ENCODE measurements around the gene RPL4. TPM values are rescaled to one million over a fixed set of nuclear protein-coding genes. Genes with fewer than 3 reads are reported as not detected.

RPL4 gene
- total and polyA plus RNA-seq, 4 donors, result 323 to 1,638 (median 1,440) TPM

DNA sequence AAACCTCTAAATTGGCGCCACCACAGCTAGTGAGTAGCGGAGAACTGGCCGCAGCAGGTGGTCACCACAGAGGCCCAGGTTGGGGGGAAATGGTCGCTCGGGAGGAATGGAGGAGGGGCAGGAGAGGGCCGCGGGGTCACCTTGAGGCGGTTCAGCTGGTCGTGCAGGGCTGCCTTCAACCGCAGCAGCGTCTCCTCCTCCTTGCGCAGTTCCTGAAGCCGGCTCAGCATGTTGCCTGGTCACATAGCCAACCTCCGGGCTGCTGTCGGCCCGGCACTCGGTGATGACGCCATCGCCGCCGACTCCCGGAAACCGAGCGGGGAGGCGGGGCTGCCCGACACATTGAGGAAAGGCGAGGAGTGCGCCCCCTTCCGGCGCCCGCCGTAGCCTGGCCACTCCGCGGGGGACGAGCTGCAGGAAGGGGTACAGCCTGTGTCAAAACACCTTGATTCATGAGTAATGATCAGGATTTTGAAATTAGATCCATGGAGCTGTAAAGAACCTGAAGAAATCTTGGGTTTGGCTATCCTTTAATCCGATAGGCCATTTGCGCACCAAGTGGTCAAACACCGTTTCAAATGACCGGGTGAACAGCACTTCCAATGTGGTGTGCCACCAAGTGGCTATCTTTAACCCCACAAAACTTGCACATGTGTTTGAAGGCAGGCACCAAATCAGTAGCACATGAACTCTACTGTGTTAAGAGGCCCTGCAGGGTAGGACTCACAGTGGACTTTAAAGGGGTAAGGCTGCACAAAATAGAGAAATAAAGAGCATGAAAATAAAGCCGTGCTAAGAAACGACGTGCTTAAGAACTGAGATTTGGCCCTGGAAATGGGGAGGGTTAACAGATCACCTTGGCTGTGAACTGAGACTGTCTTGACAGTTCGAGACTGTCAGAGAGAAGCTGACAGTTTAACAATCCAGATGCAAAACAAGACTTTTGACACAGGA is 6.9 kb downstream of the RPL4 start, which contains the start of gene SNAPC5 (continued):
- TF ChIP-seq GABPA (IDR thresholded peaks at IDR 0.05 in 1 of 2, conservative IDR thresholded peaks at IDR 0.05 in 1 of 2) (peak in 1 of 2 donors; percentile 89), TAF1 (conservative IDR thresholded peaks at IDR 0.05) (no peak), HNF4G (IDR thresholded peaks at IDR 0.05) (no peak)

DNA sequence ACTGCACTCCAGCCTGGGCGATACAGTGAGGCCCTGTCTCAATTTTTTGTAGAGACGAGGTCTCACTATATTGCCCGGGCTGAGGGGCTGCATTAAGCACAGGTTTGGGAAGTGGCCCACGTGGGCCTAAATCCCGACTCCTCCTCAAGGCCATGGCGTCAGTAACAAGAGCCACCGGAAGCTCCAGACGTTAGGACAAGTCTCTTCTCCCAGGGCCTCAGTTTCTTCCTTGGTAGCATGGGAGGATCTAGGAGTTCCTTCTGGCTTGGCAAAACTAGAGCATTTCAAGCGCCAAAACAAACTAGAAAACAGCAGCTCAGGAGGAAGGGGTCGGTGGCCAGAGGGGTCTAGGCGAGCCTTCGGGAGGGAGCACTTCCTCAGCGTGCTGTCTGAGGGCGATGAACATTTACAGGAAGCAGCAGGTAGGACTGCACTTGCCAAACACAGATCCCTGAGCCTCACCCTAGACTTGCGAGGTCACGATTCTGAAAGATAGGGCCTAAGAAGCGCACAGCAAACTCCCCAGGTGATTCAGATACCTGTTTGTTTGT is 7.6 kb downstream of the RPL4 start:
- 15% methylated on average over 17 of the region's 17 CpGs for WGBS
- Histone ChIP-seq H3K9ac (ENCODE audit: low read depth in 1 of 2, low read length in 2 of 2) (peak overlapping the region; percentile 41 to 90), H3K27ac (ENCODE audit: low read depth in 1 of 2, low read length in 2 of 2) (peak overlapping the region; percentile 78 to 92), H3K27me3 (ENCODE audit: control insufficient read depth in 4 of 4, insufficient read depth in 4 of 4, low read length in 3 of 4) (no peaks in the 10 kb centered on the region), H3K4me1 (ENCODE audit: control insufficient read depth in 4 of 4, insufficient read depth in 4 of 4, low read length in 3 of 4) (peaks cover 3 to 47% (median 38%) of the 10 kb centered on the region in 4 donors), H3K9me3 (ENCODE audit: control insufficient read depth in 4 of 4, low read length in 3 of 4) (no peaks in the 10 kb centered on the region), H3K4me3 (ENCODE audit: low read depth in 1 of 3, low read length in 3 of 3) (peak overlapping the region; percentile 74 to 95 (median 85)), H3K36me3 (ENCODE audit: control insufficient read depth in 4 of 4, insufficient read depth in 3 of 4, low read depth in 1 of 4, low read length in 3 of 4) (peaks cover 9 to 58% (median 46%) of the 10 kb centered on the region in 4 donors)
- no peak for DNase-seq (ENCODE audit: low spot score)
- TF ChIP-seq RXRA (IDR thresholded peaks at IDR 0.05) (no peak), HNF4G (IDR thresholded peaks at IDR 0.05) (no peak), SP1 (IDR thresholded peaks at IDR 0.05) (no peak), TAF1 (conservative IDR thresholded peaks at IDR 0.05) (no peak), FOXA2 (IDR thresholded peaks at IDR 0.05) (no peak), GABPA (IDR thresholded peaks at IDR 0.05 in 1 of 2, conservative IDR thresholded peaks at IDR 0.05 in 1 of 2) (no peak), HNF4A (conservative IDR thresholded peaks at IDR 0.05) (no peak), EGR1 (IDR thresholded peaks at IDR 0.05; ENCODE audit: low read depth in 2 of 2) (no peak), RAD21 (IDR thresholded peaks at IDR 0.05) (no peak), FOXA1 (IDR thresholded peaks at IDR 0.05) (no peak), NR2F2 (IDR thresholded peaks at IDR 0.05) (no peak), JUND (IDR thresholded peaks at IDR 0.05) (no peak), YY1 (IDR thresholded peaks at IDR 0.05) (no peak)
- TF ChIP-seq, protein P1, sequence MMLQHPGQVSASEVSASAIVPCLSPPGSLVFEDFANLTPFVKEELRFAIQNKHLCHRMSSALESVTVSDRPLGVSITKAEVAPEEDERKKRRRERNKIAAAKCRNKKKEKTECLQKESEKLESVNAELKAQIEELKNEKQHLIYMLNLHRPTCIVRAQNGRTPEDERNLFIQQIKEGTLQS (IDR thresholded peaks at IDR 0.05), result no peak
- TF ChIP-seq, protein P2, sequence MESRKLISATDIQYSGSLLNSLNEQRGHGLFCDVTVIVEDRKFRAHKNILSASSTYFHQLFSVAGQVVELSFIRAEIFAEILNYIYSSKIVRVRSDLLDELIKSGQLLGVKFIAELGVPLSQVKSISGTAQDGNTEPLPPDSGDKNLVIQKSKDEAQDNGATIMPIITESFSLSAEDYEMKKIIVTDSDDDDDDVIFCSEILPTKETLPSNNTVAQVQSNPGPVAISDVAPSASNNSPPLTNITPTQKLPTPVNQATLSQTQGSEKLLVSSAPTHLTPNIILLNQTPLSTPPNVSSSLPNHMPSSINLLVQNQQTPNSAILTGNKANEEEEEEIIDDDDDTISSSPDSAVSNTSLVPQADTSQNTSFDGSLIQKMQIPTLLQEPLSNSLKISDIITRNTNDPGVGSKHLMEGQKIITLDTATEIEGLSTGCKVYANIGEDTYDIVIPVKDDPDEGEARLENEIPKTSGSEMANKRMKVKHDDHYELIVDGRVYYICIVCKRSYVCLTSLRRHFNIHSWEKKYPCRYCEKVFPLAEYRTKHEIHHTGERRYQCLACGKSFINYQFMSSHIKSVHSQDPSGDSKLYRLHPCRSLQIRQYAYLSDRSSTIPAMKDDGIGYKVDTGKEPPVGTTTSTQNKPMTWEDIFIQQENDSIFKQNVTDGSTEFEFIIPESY (IDR thresholded peaks at IDR 0.05), result no peak
- TF ChIP-seq, protein P3, sequence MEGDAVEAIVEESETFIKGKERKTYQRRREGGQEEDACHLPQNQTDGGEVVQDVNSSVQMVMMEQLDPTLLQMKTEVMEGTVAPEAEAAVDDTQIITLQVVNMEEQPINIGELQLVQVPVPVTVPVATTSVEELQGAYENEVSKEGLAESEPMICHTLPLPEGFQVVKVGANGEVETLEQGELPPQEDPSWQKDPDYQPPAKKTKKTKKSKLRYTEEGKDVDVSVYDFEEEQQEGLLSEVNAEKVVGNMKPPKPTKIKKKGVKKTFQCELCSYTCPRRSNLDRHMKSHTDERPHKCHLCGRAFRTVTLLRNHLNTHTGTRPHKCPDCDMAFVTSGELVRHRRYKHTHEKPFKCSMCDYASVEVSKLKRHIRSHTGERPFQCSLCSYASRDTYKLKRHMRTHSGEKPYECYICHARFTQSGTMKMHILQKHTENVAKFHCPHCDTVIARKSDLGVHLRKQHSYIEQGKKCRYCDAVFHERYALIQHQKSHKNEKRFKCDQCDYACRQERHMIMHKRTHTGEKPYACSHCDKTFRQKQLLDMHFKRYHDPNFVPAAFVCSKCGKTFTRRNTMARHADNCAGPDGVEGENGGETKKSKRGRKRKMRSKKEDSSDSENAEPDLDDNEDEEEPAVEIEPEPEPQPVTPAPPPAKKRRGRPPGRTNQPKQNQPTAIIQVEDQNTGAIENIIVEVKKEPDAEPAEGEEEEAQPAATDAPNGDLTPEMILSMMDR (IDR thresholded peaks at IDR 0.05; ENCODE audit: low read depth, low read length, missing input control), result no peak
- TF ChIP-seq, protein P4, sequence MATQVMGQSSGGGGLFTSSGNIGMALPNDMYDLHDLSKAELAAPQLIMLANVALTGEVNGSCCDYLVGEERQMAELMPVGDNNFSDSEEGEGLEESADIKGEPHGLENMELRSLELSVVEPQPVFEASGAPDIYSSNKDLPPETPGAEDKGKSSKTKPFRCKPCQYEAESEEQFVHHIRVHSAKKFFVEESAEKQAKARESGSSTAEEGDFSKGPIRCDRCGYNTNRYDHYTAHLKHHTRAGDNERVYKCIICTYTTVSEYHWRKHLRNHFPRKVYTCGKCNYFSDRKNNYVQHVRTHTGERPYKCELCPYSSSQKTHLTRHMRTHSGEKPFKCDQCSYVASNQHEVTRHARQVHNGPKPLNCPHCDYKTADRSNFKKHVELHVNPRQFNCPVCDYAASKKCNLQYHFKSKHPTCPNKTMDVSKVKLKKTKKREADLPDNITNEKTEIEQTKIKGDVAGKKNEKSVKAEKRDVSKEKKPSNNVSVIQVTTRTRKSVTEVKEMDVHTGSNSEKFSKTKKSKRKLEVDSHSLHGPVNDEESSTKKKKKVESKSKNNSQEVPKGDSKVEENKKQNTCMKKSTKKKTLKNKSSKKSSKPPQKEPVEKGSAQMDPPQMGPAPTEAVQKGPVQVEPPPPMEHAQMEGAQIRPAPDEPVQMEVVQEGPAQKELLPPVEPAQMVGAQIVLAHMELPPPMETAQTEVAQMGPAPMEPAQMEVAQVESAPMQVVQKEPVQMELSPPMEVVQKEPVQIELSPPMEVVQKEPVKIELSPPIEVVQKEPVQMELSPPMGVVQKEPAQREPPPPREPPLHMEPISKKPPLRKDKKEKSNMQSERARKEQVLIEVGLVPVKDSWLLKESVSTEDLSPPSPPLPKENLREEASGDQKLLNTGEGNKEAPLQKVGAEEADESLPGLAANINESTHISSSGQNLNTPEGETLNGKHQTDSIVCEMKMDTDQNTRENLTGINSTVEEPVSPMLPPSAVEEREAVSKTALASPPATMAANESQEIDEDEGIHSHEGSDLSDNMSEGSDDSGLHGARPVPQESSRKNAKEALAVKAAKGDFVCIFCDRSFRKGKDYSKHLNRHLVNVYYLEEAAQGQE (IDR thresholded peaks at IDR 0.05), result no peak
- TF ChIP-seq, protein P5, sequence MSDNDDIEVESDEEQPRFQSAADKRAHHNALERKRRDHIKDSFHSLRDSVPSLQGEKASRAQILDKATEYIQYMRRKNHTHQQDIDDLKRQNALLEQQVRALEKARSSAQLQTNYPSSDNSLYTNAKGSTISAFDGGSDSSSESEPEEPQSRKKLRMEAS (IDR thresholded peaks at IDR 0.05), result no peak

Data from liver (tissue), 9 donors.